ENCODE measurements around the gene MRTFB.

- TF ChIP-seq EZH2phosphoT487 (IDR thresholded peaks at IDR 0.05; ENCODE audit: unreplicated experiment) (no peak), CTCF (conservative IDR thresholded peaks at IDR 0.05; ENCODE audit: low read depth in 2 of 2) (peak in 1 of 2 experiments; percentile 62; a peak in 3 of 4 replicates), POLR2AphosphoS5 (IDR thresholded peaks at IDR 0.05; ENCODE audit: low read depth) (no peak), STAT1 (IDR thresholded peaks at IDR 0.05; ENCODE audit: unreplicated experiment) (no peak), ZNF331 (CRISPR knock-in tag; IDR thresholded peaks at IDR 0.05; ENCODE audit: low read depth) (no peak), EZH2 (IDR thresholded peaks at IDR 0.05; ENCODE audit: low read depth, unreplicated experiment) (no peak)
These were observed 115.1 kb downstream of the MRTFB start for GRCh38 chr16:14186007-14186794.
